GM19328 (cell line): ENCODE data around the gene MCTP2.
"Not testable (repeated sequence)": the region's sequence is repeated elsewhere in the genome, so short reads cannot be mapped to it uniquely, and the experiment has no call there.

Source experiments
- ATAC-seq: cut with Tn5 transposase; IDR thresholded peaks from one replicate; pipeline ENCODE4 v1.9.1; 2021; ENCODE audit warnings: mild to moderate bottlenecking, moderate library complexity; ENCODE audit not compliant: unreplicated experiment

MCTP2 gene

GRCh38 chr15:94234300-94234699, 2.9 kb downstream of the MCTP2 start:
- no peak for ATAC-seq

DNA sequence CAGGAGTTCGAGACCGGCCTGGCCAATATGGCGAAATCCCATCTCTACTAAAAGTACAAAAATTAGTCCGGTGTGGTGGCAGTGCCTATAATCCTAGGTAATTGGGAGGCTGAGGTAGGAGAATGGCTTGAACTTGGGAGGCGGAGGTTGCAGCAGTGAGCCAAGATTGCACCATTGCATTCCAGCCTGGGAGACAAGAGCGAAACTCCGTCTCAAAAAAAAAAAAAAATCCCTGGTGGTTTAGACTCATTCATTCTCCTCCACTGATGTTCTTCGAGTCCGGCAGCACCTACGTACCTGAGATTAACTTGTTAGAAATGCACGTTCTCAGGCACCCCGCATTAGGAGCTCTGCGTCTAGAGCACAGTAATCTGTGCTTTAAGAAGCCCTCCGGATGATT, 3.7 kb downstream of the MCTP2 start:
- no peak for ATAC-seq

GRCh38 chr15:94235646-94236045, 4.3 kb downstream of the MCTP2 start:
- ATAC-seq: no peak

DNA sequence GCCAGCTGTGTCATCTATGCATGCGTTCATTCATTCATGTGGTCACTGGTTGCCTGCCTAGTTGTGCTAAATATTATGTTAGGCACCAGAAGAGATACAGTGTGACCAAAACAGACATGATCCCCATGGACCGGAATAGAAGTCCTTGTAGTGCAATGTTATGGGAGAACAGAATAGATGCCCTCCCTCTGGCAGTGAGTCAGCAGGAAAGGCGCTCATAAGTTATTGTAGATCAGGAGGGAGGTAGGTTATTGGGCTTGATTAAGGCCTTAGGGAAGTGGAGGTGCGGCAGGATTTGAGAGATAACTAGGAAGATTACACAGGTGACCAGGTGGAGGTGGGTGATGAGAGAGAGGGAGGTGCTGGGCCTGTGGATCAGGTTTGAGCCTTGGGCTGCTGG, 5.2 kb downstream of the MCTP2 start:
- no peak for ATAC-seq

DNA sequence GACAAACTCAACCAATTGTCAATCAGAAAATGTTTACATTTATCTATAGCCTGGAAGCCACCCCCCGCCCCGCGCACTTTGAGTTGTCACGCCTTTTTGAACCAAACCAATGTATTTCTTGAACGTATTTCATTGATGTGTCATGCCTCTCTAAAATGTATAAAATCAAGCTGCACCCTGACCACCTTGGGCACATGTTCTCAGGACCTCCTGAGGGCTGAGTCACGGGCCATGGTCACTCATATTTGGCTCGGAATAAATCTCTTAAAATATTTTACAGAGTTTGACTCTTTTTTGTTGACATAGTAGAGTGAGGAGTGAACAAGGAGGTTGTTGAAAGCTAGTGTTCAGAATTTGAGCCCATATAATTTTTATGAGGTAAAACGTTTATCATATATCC, 6.5 kb downstream of the MCTP2 start:
- ATAC-seq: no peak

DNA sequence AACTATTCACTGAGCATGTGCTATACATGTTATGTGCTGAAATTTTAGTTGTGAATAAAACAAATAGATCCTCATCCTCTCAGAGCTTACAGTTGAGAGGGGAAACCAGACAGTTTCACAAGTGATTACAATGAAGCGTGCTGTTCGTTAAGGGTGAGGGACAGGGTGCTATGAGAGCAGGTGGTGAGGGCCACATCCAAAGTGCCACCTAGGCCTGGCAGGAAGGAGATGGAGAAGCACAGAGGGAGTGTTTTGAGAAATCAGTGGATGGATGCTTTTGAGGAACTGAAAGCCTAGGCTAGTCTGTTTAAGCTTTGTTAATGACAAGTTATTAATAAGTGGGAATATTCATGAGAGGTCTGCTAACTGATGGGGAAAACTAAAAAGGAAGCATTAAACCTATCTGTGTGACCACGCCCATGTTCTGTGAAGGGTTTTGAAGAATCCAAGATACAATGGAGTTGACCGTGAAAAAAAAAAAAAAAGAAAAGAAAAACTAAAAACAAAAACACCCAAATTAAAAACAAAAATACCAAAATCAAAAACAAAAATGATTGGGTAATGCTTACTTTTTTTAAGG, 7.3 kb downstream of the MCTP2 start:
- peak; percentile 57 for ATAC-seq

DNA sequence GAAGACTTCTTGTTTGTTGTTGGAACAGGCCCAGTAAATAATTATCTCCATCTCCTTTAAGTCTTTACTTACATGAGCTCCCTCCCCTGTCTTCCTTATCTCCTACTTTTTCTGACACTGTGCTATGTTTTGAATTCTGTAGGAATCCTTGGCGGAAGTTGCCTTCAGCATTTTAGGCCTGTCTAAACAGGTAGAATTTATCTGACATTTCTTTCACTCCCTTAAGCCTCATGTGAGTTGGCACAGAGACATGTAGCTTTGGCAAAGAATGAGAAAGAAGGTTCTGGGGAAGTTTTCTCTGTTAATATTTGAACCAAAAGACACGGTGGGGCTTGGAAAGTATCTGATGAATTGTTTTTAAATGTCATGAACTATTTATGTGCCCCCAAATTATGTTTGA, 8.1 kb downstream of the MCTP2 start:
- no peak for ATAC-seq

GRCh38 chr15:94240480-94240879, 9.1 kb downstream of the MCTP2 start:
- no peak for ATAC-seq

DNA sequence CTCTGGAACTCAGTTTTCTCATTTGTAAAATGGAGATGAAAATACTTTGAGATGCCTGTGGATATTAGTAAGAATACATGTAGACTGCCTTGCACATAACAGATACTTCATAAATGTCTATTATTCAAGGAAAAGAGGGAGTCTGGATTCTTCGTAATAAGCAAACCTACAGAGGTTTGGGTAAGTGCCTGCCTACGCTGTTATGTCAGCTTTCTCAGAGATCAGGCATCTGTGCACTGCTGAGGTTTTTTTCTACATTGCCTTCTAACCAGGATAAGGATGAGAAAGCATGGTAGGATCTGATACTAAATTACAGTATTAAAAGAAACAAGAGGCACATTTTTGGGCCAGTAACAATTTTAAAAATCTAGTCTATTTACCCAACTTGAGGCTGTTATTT, 10.9 kb downstream of the MCTP2 start:
- no peak for ATAC-seq

DNA sequence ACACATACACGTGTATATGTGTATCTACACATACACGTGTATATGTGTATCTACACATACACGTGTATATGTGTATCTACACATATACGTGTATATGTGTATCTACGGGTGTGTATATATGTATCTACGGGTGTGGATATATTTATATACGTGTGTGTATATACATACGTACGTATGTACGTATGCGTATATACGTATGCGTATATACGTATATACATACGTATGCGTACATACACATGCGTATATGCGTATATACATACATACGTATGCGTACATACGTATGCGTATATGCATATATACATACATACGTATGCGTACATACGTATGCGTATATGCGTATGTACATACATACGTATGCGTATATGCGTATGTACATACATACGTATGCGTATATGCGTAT, 11.6 kb downstream of the MCTP2 start:
- ATAC-seq: not testable (repeated sequence)

DNA sequence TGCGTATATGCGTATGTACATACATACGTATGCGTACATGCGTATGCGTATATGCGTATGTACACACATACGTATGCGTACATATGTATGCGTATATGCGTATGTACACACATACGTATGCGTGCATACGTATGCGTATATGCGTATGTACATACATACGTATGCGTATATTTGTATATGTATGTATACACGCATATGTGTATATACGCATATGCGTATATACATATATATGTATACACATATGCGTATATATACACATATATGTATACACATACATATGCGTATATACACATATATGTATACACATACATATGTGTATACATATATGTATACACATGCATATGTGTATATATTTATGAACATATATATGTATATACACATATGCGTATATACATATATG, 12.1 kb downstream of the MCTP2 start:
- no peak for ATAC-seq

DNA sequence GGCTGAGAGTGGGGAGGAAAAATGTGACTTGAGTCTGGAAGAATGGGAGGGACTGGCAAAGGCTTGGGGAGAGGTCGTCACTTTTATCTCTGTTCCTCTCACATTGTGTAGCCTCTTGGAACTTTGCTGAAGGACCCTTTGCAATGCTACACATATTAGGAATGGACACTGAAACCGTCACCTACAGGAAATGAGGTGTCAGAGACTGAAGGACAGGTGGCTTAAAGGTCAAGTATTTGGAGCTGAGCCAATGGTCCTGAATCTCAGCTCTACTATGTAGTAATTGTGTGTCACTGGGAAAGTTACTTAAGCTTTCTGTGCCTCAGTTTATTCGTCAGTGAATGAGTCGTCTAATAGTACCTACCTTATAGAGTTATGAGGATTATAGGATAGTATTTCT, 14.7 kb downstream of the MCTP2 start:
- no peak for ATAC-seq

GRCh38 chr15:94247789-94248638, 16.7 kb downstream of the MCTP2 start:
- ATAC-seq: no peak

DNA sequence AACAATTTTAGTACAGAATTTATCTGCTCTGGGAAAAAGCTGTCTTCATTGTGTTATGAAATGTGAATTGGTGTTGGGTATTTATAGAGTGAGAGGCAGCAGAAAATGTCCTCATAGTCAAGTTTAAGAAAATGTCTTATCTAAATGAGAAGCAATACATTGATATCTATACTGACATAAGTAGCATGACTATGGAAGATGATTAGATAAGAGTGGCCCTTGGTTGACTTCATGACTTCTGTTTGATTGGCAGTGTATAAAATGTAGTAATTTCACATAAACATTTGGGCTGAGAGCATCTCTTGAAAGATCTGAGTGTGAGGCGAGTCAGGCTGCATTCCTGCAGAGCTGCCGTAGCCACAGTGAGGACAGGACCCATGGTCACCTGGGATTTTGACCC, 19.4 kb downstream of the MCTP2 start:
- ATAC-seq: no peak

DNA sequence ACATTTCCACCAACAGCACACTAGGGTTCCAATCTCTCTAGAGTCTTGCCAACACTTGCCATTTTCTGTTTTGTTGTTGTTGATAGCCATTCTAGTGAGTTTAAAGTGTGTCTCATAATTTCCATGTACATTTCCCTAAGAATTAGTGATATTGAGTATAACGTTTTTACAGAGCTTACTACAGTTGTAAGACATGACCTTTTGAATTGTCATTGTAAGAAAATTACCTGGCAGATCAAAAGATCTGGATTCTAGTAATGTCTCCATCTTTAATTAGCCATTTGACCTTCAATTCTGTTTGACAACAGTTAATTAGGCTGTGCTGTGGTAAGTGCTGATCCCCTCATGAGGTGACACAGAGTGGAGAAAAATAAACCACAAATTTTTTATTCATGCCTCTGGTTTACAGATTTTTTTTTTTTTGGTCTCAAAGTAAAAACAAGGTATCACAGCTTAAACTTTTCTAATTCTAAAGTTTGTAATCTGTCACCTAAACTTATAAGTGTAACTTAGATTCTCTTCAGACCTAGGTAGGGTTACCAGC, 20.9 kb downstream of the MCTP2 start:
- ATAC-seq: no peak

DNA sequence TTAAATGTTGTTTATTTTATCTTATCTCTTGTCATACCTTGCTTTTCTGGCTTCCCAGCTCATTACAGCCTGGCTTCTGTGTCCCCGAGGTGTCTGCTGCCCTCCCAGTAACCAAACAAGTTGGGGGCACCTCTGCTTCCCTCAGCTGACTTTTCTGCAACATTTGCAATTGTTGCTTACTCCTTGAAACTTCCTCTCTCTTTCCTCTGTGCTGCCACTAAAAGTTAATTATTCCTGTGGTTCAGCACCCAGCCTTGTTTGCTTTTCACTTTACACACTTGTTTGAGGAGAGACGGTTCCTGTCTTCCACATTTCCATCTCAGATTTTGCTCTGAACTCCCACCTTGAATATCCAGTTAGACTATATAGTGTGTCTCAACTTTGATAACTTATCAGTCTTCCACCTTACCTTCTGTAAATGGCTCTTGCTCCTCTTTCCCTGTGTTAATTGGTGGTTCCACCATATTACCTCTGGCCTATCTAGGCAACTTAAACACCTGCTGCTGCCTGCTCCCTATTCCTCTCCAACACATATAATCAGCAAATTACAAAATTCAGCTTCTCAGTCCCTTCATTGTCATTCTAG, 21.6 kb downstream of the MCTP2 start:
- ATAC-seq: no peak

GRCh38 chr15:94253742-94254141, 22.4 kb downstream of the MCTP2 start:
- no peak for ATAC-seq

- no peak for ATAC-seq
Measured at GRCh38 chr15:94255540-94255939, 24.2 kb downstream of the MCTP2 start.

DNA sequence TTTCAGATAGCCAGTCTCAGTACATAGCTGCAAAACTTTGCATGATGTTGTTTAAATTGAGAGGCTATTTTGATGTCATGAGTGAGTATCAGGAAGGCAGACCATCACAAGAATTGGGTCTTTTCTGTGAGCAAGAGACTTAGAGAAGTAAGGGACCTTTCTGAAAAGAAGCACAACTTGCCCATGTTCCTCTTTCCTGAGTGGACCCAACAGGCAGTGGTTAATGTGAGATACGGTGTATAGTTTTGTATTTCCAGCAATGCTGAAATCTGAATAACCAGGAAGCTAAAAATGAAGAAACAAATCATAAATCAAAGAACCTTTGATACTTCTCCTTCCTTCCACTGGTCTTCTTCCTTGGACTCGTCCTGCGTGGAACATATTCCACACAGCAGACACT, 25.1 kb downstream of the MCTP2 start:
- no peak for ATAC-seq

DNA sequence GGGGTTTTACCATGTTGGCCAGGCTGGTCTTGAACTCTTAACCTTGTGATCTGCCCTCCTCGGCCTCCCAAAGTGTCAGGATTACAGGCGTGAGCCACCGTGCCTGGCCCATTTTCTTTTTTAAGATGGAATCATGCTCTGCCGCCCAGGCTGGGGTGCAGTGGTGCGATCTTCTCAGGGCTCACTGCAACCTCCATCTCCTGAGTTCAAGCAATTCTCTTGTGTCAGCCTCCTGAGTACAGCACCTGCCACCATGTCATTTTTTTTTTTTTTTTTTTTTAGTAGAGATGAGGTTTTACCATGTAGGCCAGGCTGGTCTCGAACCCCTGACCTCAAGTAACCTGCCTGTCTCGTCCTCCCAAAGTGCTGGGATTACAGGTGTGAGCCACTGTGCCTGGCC, 26.4 kb downstream of the MCTP2 start:
- ATAC-seq: not testable (repeated sequence)

DNA sequence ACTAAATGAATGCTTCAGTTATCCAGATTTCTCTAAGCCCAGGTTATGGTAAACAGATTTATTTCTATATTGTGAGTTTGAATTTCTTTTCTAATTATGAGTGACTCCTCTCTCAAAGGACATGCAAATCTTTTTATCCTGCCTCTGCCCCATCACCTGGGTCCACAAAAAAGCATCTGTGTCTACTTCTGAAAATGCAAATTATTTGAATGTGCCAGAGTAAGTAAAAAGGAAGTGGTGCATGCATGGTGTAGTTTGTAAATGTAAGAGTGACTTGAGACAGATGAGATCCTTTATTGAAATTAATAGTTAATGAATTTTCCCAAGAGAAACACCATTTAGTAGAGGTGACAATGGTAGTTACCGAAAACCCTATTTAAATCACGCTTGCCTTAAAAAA, 26.9 kb downstream of the MCTP2 start:
- ATAC-seq: peak; percentile 65

- ATAC-seq: no peak
Measured at GRCh38 chr15:94259121-94259751, 27.9 kb downstream of the MCTP2 start.
